GM18508 (cell line): ENCODE measurements around the gene SOX5.

Experiments
- ATAC-seq: cut with Tn5 transposase; IDR thresholded peaks from one replicate; pipeline ENCODE4 v1.9.1; 2021; ENCODE audit warnings: moderate number of reproducible peaks; ENCODE audit not compliant: insufficient read depth, unreplicated experiment

The SOX5 gene

GRCh38 chr12:23949348-23950209 is at the start of gene SOX5:
Gene SOX5 (minus strand): TSS chr12:23949670. CDS start chr12:23949601, 69 bp downstream.
- no peak for ATAC-seq

DNA sequence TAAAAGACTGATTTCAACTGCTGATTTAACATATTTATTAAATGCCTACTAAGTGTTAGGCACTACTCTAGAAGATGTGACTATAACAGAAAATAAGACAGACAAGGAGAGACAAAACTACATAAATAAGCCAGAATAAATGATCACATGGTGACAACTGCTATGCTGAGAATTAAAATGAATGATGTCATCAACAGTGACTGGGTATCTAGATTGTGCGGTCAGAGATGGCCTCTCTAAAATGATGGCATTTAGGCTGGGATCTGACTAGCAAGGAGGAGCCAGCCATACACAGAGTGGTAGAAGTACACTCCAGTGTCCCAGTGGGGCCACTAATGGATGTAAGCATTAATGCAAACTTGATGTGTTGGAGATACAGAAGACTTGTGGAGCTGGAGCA is 37.6 kb upstream of the SOX5 start:
- ATAC-seq = no peak

DNA sequence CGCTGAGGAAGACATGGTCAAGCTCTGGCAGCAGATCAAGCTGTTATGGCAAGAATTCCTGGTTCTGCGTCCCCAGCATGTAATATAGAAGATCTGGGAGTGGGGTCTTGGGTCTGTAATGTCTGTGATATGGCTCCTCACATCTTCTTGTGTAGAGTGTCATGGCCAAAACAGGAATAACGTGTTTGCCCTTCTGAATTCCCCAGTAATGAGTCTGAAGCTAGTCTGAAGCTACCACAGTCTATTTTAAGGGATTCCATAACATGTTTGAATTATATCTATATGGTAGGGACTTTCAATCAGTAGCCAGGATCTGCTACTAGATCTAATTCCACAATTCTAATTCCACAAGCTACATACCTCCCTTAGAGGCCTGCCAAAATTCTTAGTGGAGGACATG is 31.4 kb upstream of the SOX5 start:
- no peak for ATAC-seq

GRCh38 chr12:23964812-23965211 is 15.3 kb upstream of the SOX5 start:
- ATAC-seq = no peak

DNA sequence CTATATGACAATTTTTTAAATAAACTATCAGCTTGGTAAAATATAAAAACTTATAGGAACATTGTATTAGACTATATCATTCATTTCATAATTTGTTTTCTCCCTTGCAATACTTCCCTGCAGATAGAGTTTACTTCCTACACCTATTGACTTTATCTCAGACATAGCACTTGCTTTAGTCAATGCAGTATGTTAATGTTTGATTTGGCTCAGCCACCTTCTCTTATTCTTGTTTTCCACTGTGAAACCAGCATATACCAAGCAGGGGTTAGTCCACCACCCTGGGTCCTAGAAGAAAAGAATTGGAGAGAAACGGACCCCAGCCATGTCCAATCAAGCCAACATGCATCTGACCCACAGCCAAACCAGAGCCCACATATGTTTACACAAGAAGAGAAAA is 10.4 kb upstream of the SOX5 start:
- no peak for ATAC-seq

GRCh38 chr12:23954332-23954731 is 4.9 kb upstream of the SOX5 start:
- ATAC-seq = no peak

GRCh38 chr12:23952071-23952470 is 2.6 kb upstream of the SOX5 start:
- ATAC-seq = no peak

GRCh38 chr12:23950775-23951451 is 1.4 kb upstream of the SOX5 start:
- no peak for ATAC-seq

DNA sequence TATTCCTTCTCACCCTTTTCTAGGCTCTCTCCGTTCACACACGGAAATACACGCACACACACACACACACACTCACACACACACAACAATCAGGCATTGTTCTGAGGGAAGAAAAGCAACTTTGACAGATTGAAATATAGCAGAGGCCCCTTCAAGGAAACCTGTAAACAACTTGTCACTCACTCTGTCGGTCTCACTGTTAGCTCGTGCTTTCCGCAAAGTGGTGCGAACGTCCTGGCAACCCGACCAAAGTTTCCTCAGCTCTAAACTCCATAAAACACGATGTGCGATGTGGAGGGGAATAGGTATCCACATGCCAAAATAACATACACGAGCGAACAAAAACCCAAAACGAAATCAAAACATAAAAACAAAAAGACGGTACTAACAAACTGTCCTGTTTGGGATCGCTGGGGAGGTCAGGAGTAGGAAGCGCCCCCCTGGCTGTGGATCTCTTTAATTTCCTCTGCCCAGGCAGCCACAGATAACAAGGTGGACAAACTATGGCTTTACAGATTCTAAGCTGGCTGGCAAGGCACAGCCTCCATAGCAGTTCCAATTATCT is 822 bp upstream of the SOX5 start:
- no peak for ATAC-seq

- ATAC-seq = no peak
Observed at GRCh38 chr12:23948291-23948690, 1.2 kb downstream of the SOX5 start.

DNA sequence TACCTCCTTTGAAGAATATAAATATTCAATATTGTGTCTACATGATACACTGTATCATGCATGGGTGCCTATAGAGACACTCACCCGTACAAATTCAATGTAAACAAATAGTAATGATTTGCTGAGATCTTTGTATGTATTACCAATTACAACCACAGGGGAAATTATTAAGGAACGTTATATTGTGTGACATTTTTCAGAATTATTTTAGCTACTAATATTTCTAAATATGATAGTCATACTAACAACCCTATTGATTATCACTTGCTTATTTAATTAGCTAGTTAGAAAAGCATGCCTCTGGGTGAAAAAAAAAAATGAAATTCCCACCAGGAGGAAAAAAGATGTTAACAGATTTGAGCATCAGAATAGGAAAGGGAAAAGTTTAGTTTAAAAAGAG is 2.1 kb downstream of the SOX5 start:
- no peak for ATAC-seq

- ATAC-seq = no peak
Observed at GRCh38 chr12:23945249-23945648, 4.2 kb downstream of the SOX5 start.

DNA sequence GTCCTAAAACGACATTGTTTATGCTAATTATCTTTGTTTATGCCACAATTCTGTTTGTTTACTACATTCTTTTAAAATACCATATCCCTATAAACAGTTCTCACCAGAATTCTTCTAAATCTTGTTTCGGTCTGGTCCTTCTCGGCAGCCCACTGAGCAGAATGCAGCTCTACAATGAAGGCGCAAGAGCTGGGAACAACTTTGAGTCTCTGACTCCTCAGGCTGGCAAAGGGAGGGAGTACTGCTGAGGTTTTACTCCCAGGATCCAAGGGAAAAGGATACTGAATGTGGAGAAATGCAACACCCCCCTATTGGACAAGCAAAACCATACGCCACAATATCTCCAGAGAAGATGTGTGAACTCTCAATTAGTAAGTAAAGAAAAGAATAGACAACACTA is 5.4 kb downstream of the SOX5 start:
- ATAC-seq = no peak

DNA sequence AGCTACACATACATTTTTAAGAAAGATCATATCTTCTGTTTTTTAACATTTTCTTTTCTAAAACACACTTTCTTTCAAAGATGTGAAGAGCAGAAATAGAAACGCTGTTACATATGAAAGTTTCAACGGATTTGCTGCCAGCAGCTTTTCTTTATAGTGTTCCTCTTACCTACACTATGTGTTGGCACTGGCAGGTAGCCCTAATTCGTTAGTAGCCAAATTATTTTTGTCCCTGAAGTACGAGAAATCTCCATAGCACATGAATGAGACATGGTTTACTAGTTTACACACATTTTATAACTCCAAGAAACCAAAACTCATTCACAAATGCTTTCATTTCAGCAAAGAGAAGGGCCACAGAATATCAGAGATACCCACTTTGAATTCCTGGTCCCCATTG is 6.6 kb downstream of the SOX5 start:
- ATAC-seq = no peak

DNA sequence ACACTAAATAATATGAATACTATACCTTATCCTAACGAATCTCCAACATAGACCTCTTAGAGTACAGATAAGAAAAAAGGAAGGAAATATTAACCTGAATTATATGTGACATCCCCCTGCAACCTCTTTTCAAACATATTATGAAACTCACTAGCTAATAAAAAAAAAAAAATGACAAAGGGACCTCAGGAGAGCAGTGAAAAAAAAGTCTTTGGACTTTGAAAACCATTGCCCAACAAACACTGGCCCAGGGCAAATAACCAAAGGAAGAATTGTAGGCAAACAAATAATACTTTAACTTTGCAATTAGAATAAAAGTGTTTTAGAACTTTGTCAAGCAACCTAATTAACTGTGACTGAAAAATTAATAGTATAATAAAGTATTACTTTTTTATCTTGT is 7.7 kb downstream of the SOX5 start:
- no peak for ATAC-seq

- no peak for ATAC-seq
Observed at GRCh38 chr12:23938422-23938821, 11.0 kb downstream of the SOX5 start.

- no peak for ATAC-seq
Observed at GRCh38 chr12:23931176-23931575, 18.3 kb downstream of the SOX5 start.

DNA sequence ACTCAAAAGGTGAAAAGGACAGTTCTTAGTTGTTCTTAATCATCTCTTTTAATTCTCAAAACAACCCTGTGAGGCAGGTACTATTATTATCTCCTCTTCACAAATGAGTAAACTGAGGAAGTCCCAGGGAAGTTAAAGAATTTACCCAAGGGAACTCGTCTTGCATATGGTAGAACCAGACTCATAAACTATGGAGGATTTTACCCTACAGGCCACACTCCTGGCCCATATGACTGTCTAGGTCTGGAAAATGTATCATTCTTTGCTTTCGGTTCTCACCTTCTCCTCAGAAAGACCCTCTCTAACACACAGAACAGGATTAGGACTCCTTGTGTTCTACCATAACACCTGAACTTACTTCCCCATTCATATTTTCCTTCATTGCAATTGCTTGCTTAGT is 18.9 kb downstream of the SOX5 start:
- ATAC-seq = no peak

DNA sequence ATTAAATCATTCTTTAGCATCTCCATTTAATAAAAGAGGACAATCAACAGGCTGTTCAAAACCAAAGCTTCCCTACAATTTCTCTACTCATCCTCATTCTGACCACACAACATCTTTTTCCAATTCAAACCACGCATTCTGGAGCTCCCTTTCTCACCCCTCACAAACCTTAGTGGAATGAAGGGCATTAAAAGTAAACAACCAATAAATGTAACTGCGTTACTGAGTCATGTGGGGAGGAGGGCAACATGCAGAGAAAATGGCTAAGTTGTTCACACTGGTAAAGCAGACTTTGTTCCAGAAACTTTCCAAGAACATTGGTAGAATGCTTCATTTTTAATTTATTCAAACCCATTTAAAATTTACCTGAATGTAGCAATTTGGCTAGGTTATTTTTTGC is 19.6 kb downstream of the SOX5 start:
- no peak for ATAC-seq

- ATAC-seq = no peak
Observed at GRCh38 chr12:23927907-23928306, 21.6 kb downstream of the SOX5 start.

GRCh38 chr12:23921099-23921856 is 28.2 kb downstream of the SOX5 start:
- ATAC-seq = no peak
